Memory B cell (primary cell): Measurements from ENCODE around the gene PTPRN2.

ENCODE experiments used
- ATAC-seq: fragments of 150-1000 bp; cut with Tn5 transposase; 2 replicates; pipeline ENCODE4 v1.10.0; 2021; ENCODE audit warnings: low read depth, mild to moderate bottlenecking, moderate library complexity
- DNase-seq, 2 donors: peaks; one replicate each; pipeline ENCODE4 v3.0.0; 2022; ENCODE audit warnings: low spot score in 2 of 2
- H3K27ac Mint-ChIP-seq: one replicate; pipeline ENCODE4 v1.8.0; 2022; ENCODE audit warnings: mild to moderate bottlenecking, moderate library complexity, mixed read lengths
- H3K27me3 Mint-ChIP-seq: one replicate; pipeline ENCODE4 v1.8.0; 2022; ENCODE audit warnings: mixed read lengths
- H3K36me3 Mint-ChIP-seq: one replicate; pipeline ENCODE4 v1.8.0; 2022; ENCODE audit warnings: mild to moderate bottlenecking, mixed read lengths
- H3K4me1 Mint-ChIP-seq: one replicate; pipeline ENCODE4 v1.8.0; 2022; ENCODE audit warnings: mixed read lengths
- H3K4me3 Mint-ChIP-seq: one replicate; pipeline ENCODE4 v1.8.0; 2022; ENCODE audit warnings: mild to moderate bottlenecking, moderate library complexity, mixed read lengths
- H3K9me3 Mint-ChIP-seq: one replicate; pipeline ENCODE4 v1.8.0; 2022; ENCODE audit warnings: mixed read lengths

PTPRN2 gene

GRCh38 chr7:157827863-157828160 lies 759.8 kb downstream of the PTPRN2 start:
- Mint-ChIP-seq H3K27me3 (no peaks in the 10 kb centered on the region), H3K4me3 (no peak overlapping the region), H3K9me3 (peaks cover 1% of the 10 kb centered on the region), H3K4me1 (no peaks in the 10 kb centered on the region), H3K36me3 (no peaks in the 10 kb centered on the region), H3K27ac (no peak overlapping the region)
- ATAC-seq = no peak
- DNase-seq = no peak

GRCh38 chr7:157827045-157827862 lies 760.4 kb downstream of the PTPRN2 start:
- Mint-ChIP-seq H3K36me3 (no peaks in the 10 kb centered on the region), H3K27me3 (no peaks in the 10 kb centered on the region), H3K4me1 (no peaks in the 10 kb centered on the region), H3K27ac (no peak overlapping the region), H3K9me3 (no peaks in the 10 kb centered on the region), H3K4me3 (no peak overlapping the region)
- DNase-seq (no peak), ATAC-seq (no peak)

DNA sequence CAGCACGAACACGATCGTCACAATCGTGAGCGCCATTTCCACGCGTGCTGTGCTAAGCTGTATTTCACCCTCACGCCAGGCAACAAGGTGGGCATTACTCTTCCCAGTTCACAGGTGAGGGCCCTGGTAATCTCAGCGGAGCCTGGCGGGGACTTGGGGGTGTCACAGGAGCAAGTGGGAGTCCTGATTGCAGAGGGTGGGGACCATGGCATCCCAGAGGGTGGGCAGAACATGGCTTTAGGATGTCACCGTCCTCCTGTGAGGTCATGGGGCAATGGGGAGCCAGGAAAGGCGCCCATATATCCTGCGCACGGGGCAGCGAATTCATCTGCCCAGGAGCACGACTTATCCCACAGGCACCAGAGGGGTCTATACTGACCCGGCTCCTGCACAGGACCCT lies 761.1 kb downstream of the PTPRN2 start:
- no peak for DNase-seq

GRCh38 chr7:157825325-157825724 lies 762.3 kb downstream of the PTPRN2 start:
- Mint-ChIP-seq H3K27ac (no peak overlapping the region), H3K4me3 (no peak overlapping the region), H3K36me3 (no peaks in the 10 kb centered on the region), H3K4me1 (no peaks in the 10 kb centered on the region), H3K9me3 (no peaks in the 10 kb centered on the region), H3K27me3 (no peaks in the 10 kb centered on the region)
- ATAC-seq = no peak
- no peak for DNase-seq

More for the DNA sequence above, 761.1 kb downstream of the PTPRN2 start:
- no peaks in the 10 kb centered on the region for H3K36me3 Mint-ChIP-seq
- no peaks in the 10 kb centered on the region for H3K9me3 Mint-ChIP-seq
- no peak for ATAC-seq
- no peaks in the 10 kb centered on the region for H3K27me3 Mint-ChIP-seq
- no peak overlapping the region for H3K27ac Mint-ChIP-seq
- no peaks in the 10 kb centered on the region for H3K4me1 Mint-ChIP-seq
- H3K4me3 Mint-ChIP-seq = no peak overlapping the region

- DNase-seq (no peak), ATAC-seq (no peak)
- Mint-ChIP-seq H3K27me3 (no peaks in the 10 kb centered on the region), H3K27ac (no peak overlapping the region), H3K9me3 (no peaks in the 10 kb centered on the region), H3K36me3 (no peaks in the 10 kb centered on the region), H3K4me1 (peaks cover 4% of the 10 kb centered on the region), H3K4me3 (no peak overlapping the region)
These were observed 762.9 kb downstream of the PTPRN2 start for GRCh38 chr7:157824819-157825121.

GRCh38 chr7:157824011-157824818 lies 763.4 kb downstream of the PTPRN2 start:
- H3K4me3 Mint-ChIP-seq = no peak overlapping the region
- no peaks in the 10 kb centered on the region for H3K36me3 Mint-ChIP-seq
- ATAC-seq (no peak), DNase-seq (no peak)
- H3K4me1 Mint-ChIP-seq = peaks cover 4% of the 10 kb centered on the region
- H3K27ac Mint-ChIP-seq = no peak overlapping the region
- no peaks in the 10 kb centered on the region for H3K27me3 Mint-ChIP-seq
- no peaks in the 10 kb centered on the region for H3K9me3 Mint-ChIP-seq

GRCh38 chr7:157822688-157823031 lies 765.0 kb downstream of the PTPRN2 start:
- DNase-seq (no peak), ATAC-seq (no peak)
- Mint-ChIP-seq H3K27me3 (peaks cover 5% of the 10 kb centered on the region), H3K4me3 (no peak overlapping the region), H3K4me1 (peaks cover 4% of the 10 kb centered on the region), H3K9me3 (peaks cover 4% of the 10 kb centered on the region), H3K27ac (no peak overlapping the region), H3K36me3 (no peaks in the 10 kb centered on the region)

DNA sequence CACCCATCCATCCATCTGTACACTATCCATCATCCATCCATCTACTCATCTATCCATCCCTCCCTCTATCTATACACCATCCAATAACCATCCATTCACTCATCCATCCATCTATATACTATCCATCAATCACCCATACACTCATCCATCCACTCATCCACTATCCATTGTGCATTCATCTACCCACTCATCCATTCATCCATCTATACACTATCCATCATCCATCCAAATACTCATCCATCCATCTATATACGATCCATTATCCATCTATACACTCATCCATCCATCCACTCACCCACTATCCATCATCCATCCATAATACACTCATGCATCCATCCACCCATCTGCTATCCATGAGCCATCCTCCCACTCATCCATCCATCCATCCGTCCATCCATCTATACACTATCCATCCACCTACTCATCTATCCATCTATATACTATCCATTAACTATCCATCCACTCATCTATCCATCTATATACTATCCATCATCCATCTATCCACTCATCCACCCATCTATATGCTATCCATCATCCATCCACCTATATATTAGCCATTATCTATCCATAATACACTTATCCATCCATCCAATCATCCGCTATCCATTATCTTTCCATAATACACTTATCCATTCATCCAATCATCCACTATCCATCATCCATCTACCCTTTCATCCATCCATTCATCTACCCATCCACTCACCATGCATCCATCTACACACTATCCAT lies 765.5 kb downstream of the PTPRN2 start:
- H3K4me3 Mint-ChIP-seq = no peak overlapping the region

DNA sequence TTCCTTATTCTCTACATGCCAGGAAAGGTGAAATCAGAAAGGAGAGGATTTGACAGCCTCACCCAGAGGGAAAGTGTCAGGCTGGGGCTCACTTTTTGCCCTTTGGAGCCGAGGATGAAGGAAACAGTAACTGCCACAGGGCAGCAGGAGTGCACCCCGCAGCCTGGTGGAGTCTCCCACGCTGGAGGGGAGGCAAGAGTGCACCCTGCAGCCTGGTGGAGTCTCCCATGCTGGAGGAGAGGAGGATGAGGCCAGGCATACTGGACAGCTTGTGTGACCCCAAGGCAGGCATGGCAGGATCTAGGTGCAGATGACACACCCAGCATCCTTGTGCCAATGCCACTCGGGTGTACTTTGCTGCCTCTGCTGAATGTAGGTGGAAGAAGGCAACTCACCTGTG lies 766.8 kb downstream of the PTPRN2 start:
- H3K4me1 Mint-ChIP-seq = peaks cover 4% of the 10 kb centered on the region
- H3K27me3 Mint-ChIP-seq = peaks cover 5% of the 10 kb centered on the region

More for the DNA sequence above, 765.5 kb downstream of the PTPRN2 start:
- Mint-ChIP-seq H3K27ac (no peak overlapping the region), H3K4me1 (peaks cover 4% of the 10 kb centered on the region), H3K9me3 (peaks cover 5% of the 10 kb centered on the region), H3K36me3 (no peaks in the 10 kb centered on the region), H3K27me3 (peaks cover 5% of the 10 kb centered on the region)
- DNase-seq = no peak
- ATAC-seq = no peak

DNA sequence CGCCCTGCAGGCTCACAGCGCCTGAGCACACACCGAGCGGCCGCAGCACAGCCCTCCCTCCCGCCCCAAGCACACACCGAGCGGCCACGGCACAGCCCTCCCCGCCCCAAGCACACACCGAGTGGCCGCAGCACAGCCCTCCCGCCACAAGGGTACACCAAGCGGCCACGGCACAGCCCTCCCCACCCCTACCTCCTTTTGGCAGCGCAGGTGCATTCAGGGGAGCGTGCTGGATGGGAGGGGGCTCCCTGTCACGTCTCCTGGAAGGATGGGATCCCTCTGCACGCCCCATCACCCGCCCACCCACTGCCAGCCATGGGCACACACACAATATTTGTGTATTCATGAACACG lies 768.2 kb downstream of the PTPRN2 start:
- ATAC-seq (no peak), DNase-seq (no peak)
- Mint-ChIP-seq H3K36me3 (no peaks in the 10 kb centered on the region), H3K4me3 (no peak overlapping the region), H3K9me3 (peaks cover 5% of the 10 kb centered on the region), H3K27ac (no peak overlapping the region), H3K4me1 (peaks cover 4% of the 10 kb centered on the region), H3K27me3 (peaks cover 5% of the 10 kb centered on the region)

More for the DNA sequence above, 766.8 kb downstream of the PTPRN2 start:
- Mint-ChIP-seq H3K27ac (no peak overlapping the region), H3K36me3 (no peaks in the 10 kb centered on the region), H3K9me3 (peaks cover 5% of the 10 kb centered on the region), H3K4me3 (no peak overlapping the region)
- ATAC-seq (no peak), DNase-seq (no peak)

- no peak overlapping the region for H3K27ac Mint-ChIP-seq
- ATAC-seq = no peak
- H3K4me1 Mint-ChIP-seq = peaks cover 4% of the 10 kb centered on the region
These were observed 768.7 kb downstream of the PTPRN2 start for GRCh38 chr7:157818701-157819454.

GRCh38 chr7:157817944-157818700 lies 769.5 kb downstream of the PTPRN2 start:
- no peak for DNase-seq
- Mint-ChIP-seq H3K27ac (no peak overlapping the region), H3K36me3 (no peaks in the 10 kb centered on the region), H3K27me3 (peaks cover 5% of the 10 kb centered on the region), H3K4me3 (no peak overlapping the region), H3K9me3 (peaks cover 5% of the 10 kb centered on the region), H3K4me1 (peaks cover 4% of the 10 kb centered on the region)
- no peak for ATAC-seq

More at GRCh38 chr7:157818701-157819454, 768.7 kb downstream of the PTPRN2 start:
- H3K36me3 Mint-ChIP-seq = no peaks in the 10 kb centered on the region
- H3K27me3 Mint-ChIP-seq = peaks cover 5% of the 10 kb centered on the region
- DNase-seq = no peak
- peaks cover 5% of the 10 kb centered on the region for H3K9me3 Mint-ChIP-seq
- no peak overlapping the region for H3K4me3 Mint-ChIP-seq

- Mint-ChIP-seq H3K9me3 (peaks cover 5% of the 10 kb centered on the region), H3K27me3 (peaks cover 5% of the 10 kb centered on the region), H3K4me3 (no peak overlapping the region), H3K36me3 (no peaks in the 10 kb centered on the region), H3K4me1 (peaks cover 4% of the 10 kb centered on the region), H3K27ac (no peak overlapping the region)
- ATAC-seq (no peak), DNase-seq (no peak)
These were observed 770.2 kb downstream of the PTPRN2 start for GRCh38 chr7:157817433-157817832.
